SU-DHL-6 (cell line): ENCODE results near the gene ERMP1.

Experiments
- CTCF ChIP-seq: fragments of 200-600 bp; sonication (generic); IDR thresholded peaks from one replicate; pipeline ENCODE4 v1.5.1; 2017; ENCODE audit warnings: antibody characterized with exemption, mild to moderate bottlenecking, low read length, moderate library complexity; ENCODE audit not compliant: insufficient read depth, poor library complexity, severe bottlenecking
- EZH2phosphoT487 ChIP-seq: fragments of 200-600 bp; sonication (generic), shearing (Covaris generic); conservative IDR thresholded peaks from 2 replicates; pipeline ENCODE4 v1.6.1; 2018; ENCODE audit warnings: mild to moderate bottlenecking, antibody characterized with exemption, low read length, moderate library complexity, mixed read lengths

- no peak for TF ChIP-seq CTCF
- TF ChIP-seq EZH2phosphoT487: no peak
Observed at GRCh38 chr9:5787759-5788302, 45.1 kb downstream of the ERMP1 start.
